Sigmoid colon (tissue), 7 donors: ENCODE data around the gene BRSK2. TPM values are rescaled to one million over a fixed set of nuclear protein-coding genes. Genes with fewer than 3 reads are reported as not detected.
A peak's percentile ranks its signal among the peaks of the same experiment; 100 is the strongest.
"Not testable (repeated sequence)": the region's sequence is repeated elsewhere in the genome, so short reads cannot be mapped to it uniquely, and the experiment has no call there.

Source experiments
- DNase-seq: peaks from one replicate; pipeline ENCODE4 v3.0.0-alpha.2; 2019
- H3K27ac ChIP-seq, 4 donors: fragments of 200-600 bp; sonication (generic); one replicate each; pipeline ENCODE4 v1.5.1; 2016 to 2019; ENCODE audit warnings: mild to moderate bottlenecking in 1 of 4
- H3K27me3 ChIP-seq, 3 donors: fragments of 200-600 bp; sonication (generic); one replicate each; pipeline ENCODE4 v1.5.1; 2019; ENCODE audit warnings: mild to moderate bottlenecking in 1 of 3
- H3K36me3 ChIP-seq, 4 donors: fragments of 200-600 bp; sonication (generic); one replicate each; pipeline ENCODE4 v1.5.1; 2016 to 2019
- H3K4me1 ChIP-seq, 4 donors: fragments of 200-600 bp; sonication (generic); one replicate each; pipeline ENCODE4 v1.5.1; 2017 to 2019
- H3K4me3 ChIP-seq, 4 donors: fragments of 200-600 bp; sonication (generic); one replicate each; pipeline ENCODE4 v1.5.1; 2017 to 2019; ENCODE audit warnings: mild to moderate bottlenecking in 2 of 4, moderate library complexity in 1 of 4
- H3K9me3 ChIP-seq, 4 donors: fragments of 200-600 bp in 3 of 4; sonication (generic) in 3 of 4; one replicate each; pipeline versions ENCODE4 v1.5.1 to v1.6.1; 2013 to 2019
- CTCF ChIP-seq, 4 experiments: fragments of 450-650 bp in 3 of 4; fragments of 200-600 bp in 1 of 4; IDR thresholded peaks; one replicate each; pipeline ENCODE4 v1.5.1; 2016 to 2019; ENCODE audit warnings: antibody characterized with exemption in 4 of 4, mild to moderate bottlenecking in 3 of 4, moderate library complexity in 2 of 4
- EP300 ChIP-seq, 4 donors: sonication (generic); formaldehyde crosslinking; IDR thresholded peaks; one replicate each; pipeline ENCODE4 v1.6.1; 2017; ENCODE audit warnings: antibody characterized with exemption in 4 of 4
- POLR2A ChIP-seq, 2 donors: fragments of 450-650 bp; IDR thresholded peaks; one replicate each; pipeline ENCODE4 v1.6.1; 2016; ENCODE audit warnings: antibody characterized with exemption in 2 of 2, mild to moderate bottlenecking in 2 of 2, moderate library complexity in 2 of 2
- POLR2AphosphoS5 ChIP-seq, 4 donors: sonication (generic); formaldehyde crosslinking; IDR thresholded peaks; one replicate each; pipeline ENCODE4 v1.6.1; 2017; ENCODE audit warnings: antibody characterized with exemption in 4 of 4
- WGBS, 2 donors: extraction: QIAGEN DNeasy Blood & Tissue Kit; methylation state at CpG; one replicate each; pipeline ENCODE4 v1.1.7; 2013; 5-methylcytosine and 5-hydroxymethylcytosine counted together
- intact Hi-C: fragments of 100-400 bp; cut with DNase I; formaldehyde crosslinking; loops from one replicate; pipeline ENCODE4 v1.15.1; 2023
- polyA plus RNA-seq, 3 donors: library from polyadenylated mRNA; stranded (reverse); fragments of 200-250 nt; gene quantifications; one replicate each; pipeline ENCODE4 v1.2.3, GENCODE V29; 2013
- total RNA-seq, 4 donors: library from RNA; depleted of rRNA; stranded (reverse); fragments of >200 nt; gene quantifications; one replicate each; pipeline ENCODE4 v1.1.0, GENCODE V29; 2016
- donor health status: healthy with polysubstance abuse.
- donor health status: Bipolar disorder and iron deficiency.
- donor health status: healthy.

The BRSK2 gene
- 1 to 10 TPM; 1.8 to 3.2 (median 2.4) TPM for total RNA-seq
- polyA plus RNA-seq, result 1 to 10 TPM in 1 of 3 donors, not detected in 2; 1.7 TPM

GRCh38 chr11:1389932-1390568 is at the start of gene BRSK2:
BRSK2 (plus strand) TSS chr11:1389934; CDS start chr11:1390285, 351 bp downstream.
- intact Hi-C loops, result no loop called here
- H3K27ac ChIP-seq, result peak within 1 kb of the TSS; percentile 67 to 77 (median 72)
- peak within 1 kb of the TSS; percentile 18 to 59 (median 48) for H3K4me3 ChIP-seq
- no peaks in the 10 kb centered on the region for H3K9me3 ChIP-seq
- WGBS, 2 donors, result 2% methylated on average over 119 of the region's 119 CpGs
- DNase-seq, result no peak
- no peak for TF ChIP-seq EP300 (IDR thresholded peaks at IDR 0.05)
- TF ChIP-seq CTCF (IDR thresholded peaks at IDR 0.05), result no peak
- TF ChIP-seq POLR2AphosphoS5 (IDR thresholded peaks at IDR 0.05), result no peak
- no peak for TF ChIP-seq POLR2A (IDR thresholded peaks at IDR 0.05)
- no peaks in the 10 kb centered on the region for H3K36me3 ChIP-seq
- peaks cover 23 to 35% (median 35%) of the 10 kb centered on the region in 3 donors for H3K27me3 ChIP-seq
- H3K4me1 ChIP-seq, result peaks cover 0 to 18% (median 15%) of the 10 kb centered on the region in 4 donors

- peak; percentile 55 for DNase-seq
- Histone ChIP-seq H3K27ac (no peak overlapping the region), H3K4me1 (peaks cover 0 to 26% (median 20%) of the 10 kb centered on the region in 4 donors), H3K36me3 (no peaks in the 10 kb centered on the region), H3K4me3 (no peak overlapping the region), H3K27me3 (no peaks in the 10 kb centered on the region), H3K9me3 (no peaks in the 10 kb centered on the region)
- TF ChIP-seq POLR2A (IDR thresholded peaks at IDR 0.05) (no peak), CTCF (IDR thresholded peaks at IDR 0.05) (no peak), EP300 (IDR thresholded peaks at IDR 0.05) (no peak), POLR2AphosphoS5 (IDR thresholded peaks at IDR 0.05) (no peak)
- intact Hi-C loops, result no loop called here
- 62 to 72% methylated on average over 12 of the region's 12 CpGs for WGBS, 2 donors
These were observed 49.6 kb upstream of the BRSK2 start for GRCh38 chr11:1340111-1340510.

- DNase-seq, H3K4me3 ChIP-seq, H3K27ac ChIP-seq, H3K36me3 ChIP-seq, H3K9me3 ChIP-seq, H3K27me3 ChIP-seq, intact Hi-C loops: not testable (repeated sequence)
- WGBS, 2 donors, result 72 to 85% methylated on average over 10 of the region's 10 CpGs
- peaks cover 0 to 15% (median 9%) of the 10 kb centered on the region in 4 donors for H3K4me1 ChIP-seq
These were observed 48.5 kb upstream of the BRSK2 start for GRCh38 chr11:1341226-1341625.

- 33 to 50% methylated on average over 17 of the region's 17 CpGs for WGBS, 2 donors
- Histone ChIP-seq H3K4me1 (peaks cover 0 to 9% (median 4%) of the 10 kb centered on the region in 4 donors), H3K36me3 (no peaks in the 10 kb centered on the region), H3K27me3 (no peaks in the 10 kb centered on the region), H3K27ac (peak overlapping the region in 1 of 4 donors; percentile 5), H3K9me3 (no peaks in the 10 kb centered on the region), H3K4me3 (no peak overlapping the region)
- TF ChIP-seq POLR2AphosphoS5 (IDR thresholded peaks at IDR 0.05) (peak in 1 of 4 donors; percentile 62), EP300 (IDR thresholded peaks at IDR 0.05) (no peak), POLR2A (IDR thresholded peaks at IDR 0.05) (no peak)
- DNase-seq, result peak; percentile 50
- intact Hi-C loops, result no loop called here
These were observed 47.7 kb upstream of the BRSK2 start for GRCh38 chr11:1341928-1342524.

- H3K9me3 ChIP-seq, result no peaks in the 10 kb centered on the region
- peaks cover 0 to 6% (median 0%) of the 10 kb centered on the region in 4 donors for H3K4me1 ChIP-seq
- WGBS, 2 donors, result 72 to 89% methylated on average over 10 of the region's 10 CpGs
- no peak for DNase-seq
- no peaks in the 10 kb centered on the region for H3K36me3 ChIP-seq
- intact Hi-C loops, result no loop called here
- TF ChIP-seq POLR2AphosphoS5 (IDR thresholded peaks at IDR 0.05) (no peak), POLR2A (IDR thresholded peaks at IDR 0.05) (no peak)
- H3K4me3 ChIP-seq, result no peak overlapping the region
- H3K27me3 ChIP-seq, result no peaks in the 10 kb centered on the region
- H3K27ac ChIP-seq, result no peak overlapping the region
These were observed 46.8 kb upstream of the BRSK2 start for GRCh38 chr11:1342946-1343345.

GRCh38 chr11:1343391-1344055 is 46.2 kb upstream of the BRSK2 start:
- TF ChIP-seq POLR2AphosphoS5 (IDR thresholded peaks at IDR 0.05), result no peak
- TF ChIP-seq EP300 (IDR thresholded peaks at IDR 0.05), result no peak
- TF ChIP-seq POLR2A (IDR thresholded peaks at IDR 0.05), result no peak
- no peak for TF ChIP-seq CTCF (IDR thresholded peaks at IDR 0.05)
- no peak overlapping the region for H3K4me3 ChIP-seq
- no peaks in the 10 kb centered on the region for H3K36me3 ChIP-seq
- H3K27ac ChIP-seq, result no peak overlapping the region
- no peaks in the 10 kb centered on the region for H3K27me3 ChIP-seq
- no peaks in the 10 kb centered on the region for H3K9me3 ChIP-seq
- H3K4me1 ChIP-seq, result peaks cover 0 to 6% (median 0%) of the 10 kb centered on the region in 4 donors
- WGBS, 2 donors, result 73 to 78% methylated on average over 25 of the region's 25 CpGs
- intact Hi-C loops, result no loop called here
- DNase-seq, result no peak
